CD4-positive, alpha-beta T cell treated with Interleukin-15 for 1 hour (primary cell): Measurements from ENCODE around the gene KLHL2.
"Not testable (repeated sequence)": the region's sequence is repeated elsewhere in the genome, so short reads cannot be mapped to it uniquely, and the experiment has no call there.

Experiments
- DNase-seq: peaks from one replicate; pipeline ENCODE4 v3.0.0-alpha.2; 2020

The KLHL2 gene, protein sequence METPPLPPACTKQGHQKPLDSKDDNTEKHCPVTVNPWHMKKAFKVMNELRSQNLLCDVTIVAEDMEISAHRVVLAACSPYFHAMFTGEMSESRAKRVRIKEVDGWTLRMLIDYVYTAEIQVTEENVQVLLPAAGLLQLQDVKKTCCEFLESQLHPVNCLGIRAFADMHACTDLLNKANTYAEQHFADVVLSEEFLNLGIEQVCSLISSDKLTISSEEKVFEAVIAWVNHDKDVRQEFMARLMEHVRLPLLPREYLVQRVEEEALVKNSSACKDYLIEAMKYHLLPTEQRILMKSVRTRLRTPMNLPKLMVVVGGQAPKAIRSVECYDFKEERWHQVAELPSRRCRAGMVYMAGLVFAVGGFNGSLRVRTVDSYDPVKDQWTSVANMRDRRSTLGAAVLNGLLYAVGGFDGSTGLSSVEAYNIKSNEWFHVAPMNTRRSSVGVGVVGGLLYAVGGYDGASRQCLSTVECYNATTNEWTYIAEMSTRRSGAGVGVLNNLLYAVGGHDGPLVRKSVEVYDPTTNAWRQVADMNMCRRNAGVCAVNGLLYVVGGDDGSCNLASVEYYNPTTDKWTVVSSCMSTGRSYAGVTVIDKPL

DNA sequence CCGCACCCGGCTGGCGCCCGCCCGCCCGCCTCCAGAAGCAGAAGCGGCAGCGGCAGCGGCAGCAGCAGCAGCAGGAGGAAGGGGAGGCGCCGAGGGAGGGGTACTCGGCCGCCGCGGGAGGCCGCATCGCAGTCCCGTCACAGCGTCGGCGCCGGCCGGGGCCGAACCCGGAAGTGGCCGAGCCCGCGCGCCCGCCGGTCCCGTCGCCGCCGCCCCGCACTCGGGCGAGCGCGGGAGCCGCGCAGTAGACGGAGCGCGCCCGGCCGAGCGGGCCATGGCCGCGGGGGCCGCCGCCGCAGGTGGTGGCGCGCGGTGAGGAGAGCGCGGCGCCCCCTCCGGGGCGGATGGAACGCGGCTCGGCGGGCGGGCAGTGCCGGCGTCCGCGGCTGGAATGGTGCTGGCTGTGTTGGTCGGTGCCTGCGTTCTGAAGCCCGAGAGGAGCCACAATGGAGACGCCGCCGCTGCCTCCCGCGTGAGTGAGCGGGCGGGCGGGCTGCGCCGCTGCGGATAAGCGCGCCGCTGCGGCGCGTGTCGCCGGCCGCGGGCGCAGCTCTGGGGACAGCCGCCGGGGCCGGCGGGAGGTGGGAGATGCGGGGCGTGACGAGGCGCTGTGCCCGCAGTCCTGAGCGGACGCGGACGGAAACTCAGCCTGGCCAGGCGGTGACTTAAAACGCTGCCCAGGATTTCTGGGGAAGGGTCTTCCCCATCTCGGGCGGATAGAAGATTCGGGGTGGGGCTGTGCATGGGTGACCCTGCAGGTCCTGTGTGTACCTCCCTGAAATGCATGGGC lies at the start of gene KLHL2:
Gene KLHL2 (plus strand): TSS at position 131 of the 790 bp plus-strand sequence. CDS start 316 bp downstream, at position 447.
- peak; percentile 80 for DNase-seq

GRCh38 chr4:165158762-165159161 lies 48.6 kb upstream of the KLHL2 start:
- no peak for DNase-seq

- DNase-seq = no peak
Measured at GRCh38 chr4:165164257-165164656, 43.1 kb upstream of the KLHL2 start.

GRCh38 chr4:165166872-165167271 lies 40.5 kb upstream of the KLHL2 start:
- DNase-seq = not testable (repeated sequence)

DNA sequence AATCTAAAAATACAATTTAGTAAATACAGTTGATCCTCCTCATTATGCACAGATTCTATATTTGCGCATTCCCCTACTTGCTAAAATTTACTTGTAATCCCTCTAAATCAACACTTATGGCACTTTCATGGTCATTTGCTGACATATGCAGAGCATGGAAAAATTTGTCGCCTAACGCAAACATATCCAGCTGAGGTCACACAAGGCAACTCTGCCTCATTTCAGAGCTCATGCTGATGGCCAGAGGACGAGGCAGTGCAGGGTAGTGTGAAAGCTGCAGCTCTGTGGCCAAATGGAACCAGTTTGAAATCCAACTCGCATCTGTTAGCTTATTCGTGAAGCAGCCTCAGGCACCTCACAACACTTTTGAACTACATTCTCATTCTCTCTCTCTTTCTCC lies 39.7 kb upstream of the KLHL2 start:
- DNase-seq = no peak

DNA sequence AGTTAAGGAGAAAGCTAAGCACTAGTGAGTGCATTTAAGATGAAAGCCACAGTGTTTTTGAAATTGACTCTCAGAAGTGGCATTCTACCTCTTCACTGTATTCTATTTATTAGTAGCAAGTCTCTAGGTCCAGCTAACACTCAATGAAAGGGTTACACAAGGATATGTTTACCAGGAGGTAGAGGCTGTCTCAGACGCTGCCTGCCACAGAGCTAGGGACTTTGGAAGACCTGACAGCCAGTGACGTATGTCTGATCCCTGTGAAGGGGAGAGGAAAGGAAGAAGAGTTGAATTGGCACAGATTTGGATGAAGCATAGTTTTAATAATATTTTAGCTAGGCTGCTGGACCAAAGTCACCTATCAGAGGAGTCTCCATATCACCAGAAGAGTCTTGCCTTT lies 36.5 kb upstream of the KLHL2 start:
- no peak for DNase-seq

DNA sequence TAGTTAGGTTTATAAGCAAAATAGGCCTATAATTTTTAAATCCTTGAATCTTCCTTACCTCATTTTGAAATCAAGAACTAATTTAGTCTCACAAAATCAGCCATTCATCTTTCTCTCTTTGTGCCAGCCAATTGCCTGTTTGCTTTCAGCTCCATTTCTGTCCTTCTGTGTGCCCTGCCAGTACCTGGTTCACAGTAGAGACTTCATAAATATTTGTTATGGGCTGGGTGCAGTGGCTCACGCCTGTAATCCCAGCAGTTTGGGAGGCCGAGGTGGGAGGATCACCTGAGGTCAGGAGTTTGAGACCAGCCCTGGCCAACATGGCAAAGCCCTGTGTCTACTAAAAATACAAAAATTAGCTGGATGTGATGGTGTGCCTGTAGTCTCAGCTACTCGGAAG lies 31.9 kb upstream of the KLHL2 start:
- DNase-seq = not testable (repeated sequence)

DNA sequence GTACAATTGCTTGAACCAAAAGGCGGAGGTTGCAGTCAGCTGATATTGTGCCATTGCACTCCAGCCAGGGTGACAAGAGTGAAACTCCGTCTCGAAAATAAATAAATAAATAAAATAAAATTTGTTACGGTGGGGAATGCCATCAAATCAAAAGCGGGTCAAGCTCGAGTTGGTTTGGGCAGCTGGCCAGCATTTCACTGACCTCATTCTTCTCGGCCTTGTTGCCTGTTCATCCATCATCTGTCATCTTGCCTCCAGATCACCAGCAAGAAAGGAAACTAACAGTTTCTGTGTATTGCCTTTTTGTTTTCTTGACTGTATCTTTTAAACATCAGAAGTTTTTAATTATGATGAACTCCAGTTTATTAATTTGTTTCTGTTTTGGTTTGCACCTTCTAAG lies 31.5 kb upstream of the KLHL2 start:
- DNase-seq = no peak

GRCh38 chr4:165177725-165178666 lies 29.4 kb upstream of the KLHL2 start:
- DNase-seq = no peak

DNA sequence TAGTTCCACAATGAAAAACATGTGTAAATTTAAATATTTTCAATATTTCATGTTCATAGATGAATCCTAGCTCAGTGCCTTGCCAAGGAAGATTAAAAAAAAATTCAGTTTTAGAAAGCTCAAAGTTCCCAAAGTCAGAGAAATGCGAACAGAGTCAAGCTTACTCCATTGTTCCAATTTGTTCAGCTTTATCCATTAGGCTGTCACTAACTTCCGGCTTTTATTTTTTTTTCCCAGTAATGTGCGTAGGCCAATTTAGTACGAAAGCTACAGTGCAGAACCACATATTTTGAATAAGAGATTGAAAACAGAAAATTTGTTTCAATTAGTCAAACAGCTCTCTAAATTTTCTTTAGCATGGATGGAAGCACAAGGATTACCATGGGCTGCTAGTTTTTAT lies 23.1 kb upstream of the KLHL2 start:
- no peak for DNase-seq

DNA sequence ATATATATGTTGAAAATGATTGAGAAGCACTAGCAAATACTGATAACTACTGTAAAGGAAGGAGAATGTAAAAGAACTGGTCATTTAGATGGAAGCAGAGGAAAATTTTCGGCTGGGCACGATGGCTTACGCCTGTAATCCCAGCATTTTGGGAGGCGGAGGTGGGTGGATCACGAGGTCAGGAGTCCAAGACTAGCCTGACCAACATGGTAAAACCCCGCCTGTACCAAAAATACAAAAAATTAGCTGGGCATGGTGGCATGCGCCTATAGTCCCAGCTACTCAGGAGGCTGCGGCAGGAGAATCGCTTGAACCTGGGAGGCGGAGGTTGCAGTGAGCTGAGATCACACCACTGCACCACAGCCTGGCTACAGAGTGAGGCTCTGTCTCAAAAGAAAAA lies 22.4 kb upstream of the KLHL2 start:
- not testable (repeated sequence) for DNase-seq

- no peak for DNase-seq
Measured at GRCh38 chr4:165185448-165185847, 21.9 kb upstream of the KLHL2 start.

GRCh38 chr4:165190591-165191347 lies 16.6 kb upstream of the KLHL2 start:
- no peak for DNase-seq

GRCh38 chr4:165191348-165191656 lies 16.1 kb upstream of the KLHL2 start:
- no peak for DNase-seq

GRCh38 chr4:165191814-165192499 lies 15.4 kb upstream of the KLHL2 start:
- DNase-seq = no peak

DNA sequence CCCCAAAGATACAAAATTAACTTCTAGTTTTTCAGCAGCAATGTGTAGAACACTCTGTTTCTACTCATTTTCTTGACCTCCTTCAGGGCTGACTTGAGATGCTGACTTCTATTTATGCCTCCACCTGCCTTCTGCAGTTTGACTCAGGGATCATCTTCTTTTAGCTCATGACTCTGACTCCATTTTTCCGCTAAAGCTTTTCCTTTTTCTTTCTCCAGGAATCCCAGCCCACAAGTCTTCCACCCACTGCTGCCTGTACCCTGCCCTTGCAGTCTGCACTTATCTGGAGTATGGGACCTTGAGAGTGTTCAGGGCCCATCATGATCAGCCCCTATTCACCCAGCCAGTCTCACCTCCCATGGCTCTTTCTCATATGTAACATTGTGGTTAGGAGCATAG lies 14.9 kb upstream of the KLHL2 start:
- no peak for DNase-seq

DNA sequence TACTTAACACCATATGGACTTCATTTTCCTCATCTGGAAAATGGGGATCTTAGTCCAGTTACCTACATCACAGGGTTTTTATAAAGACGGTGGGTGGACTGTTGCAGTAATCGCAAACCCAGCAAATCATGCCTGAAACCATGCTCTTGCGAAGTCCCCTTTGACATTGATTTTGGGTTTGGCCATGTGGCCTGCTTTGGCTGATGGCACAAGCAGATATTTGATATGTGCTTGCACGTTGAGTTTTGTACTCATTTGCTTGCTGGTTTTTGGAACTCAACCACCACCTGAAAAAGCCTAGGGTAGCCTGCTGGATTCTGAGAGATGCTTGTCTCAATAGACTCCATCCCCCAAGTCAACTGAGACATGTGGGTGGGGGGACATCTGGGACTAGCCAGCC lies 14.4 kb upstream of the KLHL2 start:
- DNase-seq = no peak

DNA sequence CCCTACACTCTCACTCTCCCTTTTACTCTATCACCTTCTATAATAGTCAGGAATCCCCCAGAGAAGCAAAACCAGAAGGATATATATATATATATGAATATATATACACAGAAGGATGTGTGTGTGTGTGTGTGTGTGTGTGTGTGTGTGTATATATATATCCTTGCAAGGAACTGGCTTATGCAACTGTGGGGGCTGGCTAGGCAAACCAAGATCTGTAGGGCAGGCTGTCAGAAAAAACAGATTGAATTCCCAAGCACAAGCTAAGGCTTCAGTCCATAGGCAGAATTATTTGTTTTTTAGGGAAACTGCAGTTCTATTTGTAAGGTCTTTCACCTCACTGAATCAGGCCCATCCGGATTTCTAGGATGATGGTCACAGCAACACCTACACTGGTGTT lies 13.0 kb upstream of the KLHL2 start:
- no peak for DNase-seq

GRCh38 chr4:165198329-165198728 lies 9.0 kb upstream of the KLHL2 start:
- no peak for DNase-seq

GRCh38 chr4:165199286-165199685 lies 8.1 kb upstream of the KLHL2 start:
- no peak for DNase-seq

DNA sequence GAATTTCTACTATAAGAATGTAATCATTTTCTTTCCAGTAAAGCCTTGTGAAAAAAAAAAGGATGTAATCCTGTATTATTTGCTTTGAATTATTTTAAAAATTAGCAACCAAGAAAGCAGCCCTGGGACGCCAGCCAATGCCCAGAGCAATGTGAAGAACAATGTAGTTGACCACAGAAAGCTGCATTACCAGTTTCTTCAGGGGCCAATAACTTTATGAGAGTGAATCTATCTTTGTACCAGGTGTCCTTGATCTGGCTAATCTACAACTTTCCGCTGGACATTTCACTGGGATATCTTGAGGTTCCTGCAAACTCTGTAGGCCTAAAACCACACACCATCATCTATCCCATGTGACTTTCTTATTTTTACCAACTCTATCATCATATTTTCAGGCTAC lies 7.6 kb upstream of the KLHL2 start:
- DNase-seq = no peak
